ENCODE results near the gene COG5.

The COG5 gene

GRCh38 chr7:107387573-107388219 lies 176.0 kb downstream of the COG5 start:
- Histone ChIP-seq H3K9me3 (ENCODE audit: control insufficient read depth, insufficient read depth, low read length) (no peaks in the 10 kb centered on the region), H3K4me3 (ENCODE audit: low read length) (no peak overlapping the region), H3K27me3 (ENCODE audit: control insufficient read depth, low read length) (no peaks in the 10 kb centered on the region), H3K9me2 (replicated peaks; ENCODE audit: control insufficient read depth, low read length) (no peaks in the 10 kb centered on the region), H3F3A (ENCODE audit: control insufficient read depth, insufficient read depth) (no peaks in the 10 kb centered on the region), H3K4me1 (ENCODE audit: control insufficient read depth, low read length) (no peaks in the 10 kb centered on the region), H3K79me2 (ENCODE audit: control insufficient read depth, low read length) (no peaks in the 10 kb centered on the region), H3K4me2 (ENCODE audit: low read length) (no peak overlapping the region), H4K20me1 (ENCODE audit: control insufficient read depth, insufficient read depth, low read depth, low read length) (no peaks in the 10 kb centered on the region), H3K36me3 (ENCODE audit: control insufficient read depth, low read length) (no peaks in the 10 kb centered on the region), H3K27ac (ENCODE audit: low read depth, low read length) (no peak overlapping the region)
- no peak for TF ChIP-seq CTCF (IDR thresholded peaks at IDR 0.05; ENCODE audit: low read depth, low read length, poor library complexity, severe bottlenecking)

DNA sequence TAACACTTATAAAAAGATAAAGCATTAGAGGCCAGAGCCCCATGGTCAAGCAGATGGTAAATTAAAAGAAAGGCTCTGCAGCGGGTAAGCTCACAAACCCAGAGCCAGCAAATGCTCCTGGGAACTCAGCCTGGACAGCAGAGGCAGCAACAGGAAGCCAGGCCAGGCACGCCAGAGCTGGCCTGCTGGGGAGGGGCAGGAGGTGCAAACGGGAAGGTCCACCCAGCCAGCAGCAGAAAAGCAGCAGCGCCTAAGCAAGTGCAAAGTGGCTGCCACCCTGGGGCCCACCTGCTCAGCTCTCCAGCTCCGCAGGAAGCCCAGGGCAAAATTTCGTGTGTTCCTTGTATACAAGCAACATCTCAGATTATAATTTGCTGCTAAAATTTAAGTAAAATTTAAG lies 176.6 kb downstream of the COG5 start:
- no peaks in the 10 kb centered on the region for H4K20me1 ChIP-seq (ENCODE audit: control insufficient read depth, insufficient read depth, low read depth, low read length)
- H3K79me2 ChIP-seq (ENCODE audit: control insufficient read depth, low read length), result no peaks in the 10 kb centered on the region
- no peak overlapping the region for H3K4me2 ChIP-seq (ENCODE audit: low read length)
- no peaks in the 10 kb centered on the region for H3K9me2 ChIP-seq (replicated peaks; ENCODE audit: control insufficient read depth, low read length)
- no peaks in the 10 kb centered on the region for H3K36me3 ChIP-seq (ENCODE audit: control insufficient read depth, low read length)
- H3K27me3 ChIP-seq (ENCODE audit: control insufficient read depth, low read length), result no peaks in the 10 kb centered on the region
- no peaks in the 10 kb centered on the region for H3F3A ChIP-seq (ENCODE audit: control insufficient read depth, insufficient read depth)
- H3K9me3 ChIP-seq (ENCODE audit: control insufficient read depth, insufficient read depth, low read length), result no peaks in the 10 kb centered on the region
- no peak overlapping the region for H3K4me3 ChIP-seq (ENCODE audit: low read length)
- H3K4me1 ChIP-seq (ENCODE audit: control insufficient read depth, low read length), result no peaks in the 10 kb centered on the region
- no peak for TF ChIP-seq EZH2phosphoT487 (IDR thresholded peaks at IDR 0.05; ENCODE audit: borderline replicate concordance, low read length)
- no peak for TF ChIP-seq CTCF (IDR thresholded peaks at IDR 0.05; ENCODE audit: low read depth, low read length, poor library complexity, severe bottlenecking)
- H3K27ac ChIP-seq (ENCODE audit: low read depth, low read length), result no peak overlapping the region

DNA sequence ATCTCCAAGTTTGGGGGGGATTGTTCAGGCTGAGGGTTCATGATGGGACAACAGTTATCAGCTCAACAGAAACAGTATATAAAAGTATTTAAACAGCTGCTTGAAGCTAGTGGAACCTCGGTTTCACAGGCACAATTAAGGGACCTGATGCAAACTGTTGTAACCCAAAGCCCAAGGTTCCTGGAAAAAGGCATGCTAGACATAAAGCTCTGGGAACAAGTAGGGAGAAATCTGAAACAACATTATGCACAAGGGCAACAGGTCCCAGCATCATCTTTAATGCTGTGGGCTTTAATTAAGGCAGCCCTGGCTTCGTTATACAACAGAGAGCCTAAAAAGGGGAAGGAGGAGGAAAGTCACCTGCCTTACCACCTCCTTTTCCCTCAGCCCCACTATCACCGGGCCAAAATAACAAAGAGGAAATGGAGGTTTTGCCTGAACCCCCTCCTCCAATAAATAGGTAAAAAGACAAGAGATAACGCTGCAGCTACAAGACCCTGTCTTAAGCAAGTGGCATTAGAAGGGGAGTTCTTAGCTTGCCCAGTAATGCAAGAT lies 177.1 kb downstream of the COG5 start:
- H3K79me2 ChIP-seq (ENCODE audit: control insufficient read depth, low read length), result no peaks in the 10 kb centered on the region
- H3K27me3 ChIP-seq (ENCODE audit: control insufficient read depth, low read length), result no peaks in the 10 kb centered on the region
- H3K27ac ChIP-seq (ENCODE audit: low read depth, low read length), result no peak overlapping the region
- no peak overlapping the region for H3K4me3 ChIP-seq (ENCODE audit: low read length)
- no peaks in the 10 kb centered on the region for H3K9me3 ChIP-seq (ENCODE audit: control insufficient read depth, insufficient read depth, low read length)
- H3K9me2 ChIP-seq (replicated peaks; ENCODE audit: control insufficient read depth, low read length), result no peaks in the 10 kb centered on the region
- no peaks in the 10 kb centered on the region for H4K20me1 ChIP-seq (ENCODE audit: control insufficient read depth, insufficient read depth, low read depth, low read length)
- no peaks in the 10 kb centered on the region for H3F3A ChIP-seq (ENCODE audit: control insufficient read depth, insufficient read depth)
- no peak overlapping the region for H3K4me2 ChIP-seq (ENCODE audit: low read length)
- H3K4me1 ChIP-seq (ENCODE audit: control insufficient read depth, low read length), result no peaks in the 10 kb centered on the region
- TF ChIP-seq CTCF (IDR thresholded peaks at IDR 0.05; ENCODE audit: low read depth, low read length, poor library complexity, severe bottlenecking), result no peak
- no peak for TF ChIP-seq EZH2phosphoT487 (IDR thresholded peaks at IDR 0.05; ENCODE audit: borderline replicate concordance, low read length)
- no peaks in the 10 kb centered on the region for H3K36me3 ChIP-seq (ENCODE audit: control insufficient read depth, low read length)

Measured in DOHH2 (cell line).